Measurements from ENCODE around the gene KCNAB1.

Gene KCNAB1

DNA sequence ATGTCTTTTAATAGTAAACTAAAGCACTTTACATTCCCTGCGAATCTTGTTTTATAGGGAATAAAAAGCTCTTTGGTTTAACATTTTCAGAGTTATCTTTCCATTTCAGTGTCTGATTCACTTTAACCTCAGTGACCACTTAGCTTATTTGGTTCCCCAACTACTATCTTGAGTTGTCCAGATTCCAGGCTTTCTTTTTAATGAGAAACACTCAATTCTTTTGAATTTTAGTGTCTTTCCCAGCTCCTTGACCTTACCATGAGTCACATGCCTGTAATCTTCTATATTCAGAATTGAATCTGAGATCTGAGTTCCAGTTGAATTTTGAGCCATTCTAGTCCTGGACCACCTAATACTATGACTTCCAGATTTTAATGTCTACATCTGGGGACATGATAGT lies 144.4 kb downstream of the KCNAB1 start:
- no peak for DNase-seq (ENCODE audit: low read depth, low spot score)

DNA sequence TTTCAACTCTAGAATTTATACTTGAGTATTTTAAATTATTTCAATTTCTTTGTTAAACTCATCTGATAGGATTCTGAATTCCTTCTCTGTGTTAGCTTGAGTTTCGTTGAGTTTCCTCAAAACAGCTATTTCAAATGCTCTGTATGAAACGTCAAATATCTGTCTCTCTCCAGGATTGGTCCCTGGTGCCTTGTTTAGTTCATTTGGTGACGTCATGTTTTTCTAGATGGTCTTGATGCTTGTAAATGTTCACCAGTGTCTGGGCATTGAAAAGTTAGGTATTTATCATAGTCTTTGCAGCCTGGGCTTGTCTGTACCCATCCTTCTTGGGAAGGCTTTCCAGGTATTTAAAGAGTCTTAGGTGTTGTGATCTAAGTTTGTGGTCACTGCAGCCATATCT lies 151.1 kb downstream of the KCNAB1 start:
- no peak for DNase-seq (ENCODE audit: low read depth, low spot score)

DNA sequence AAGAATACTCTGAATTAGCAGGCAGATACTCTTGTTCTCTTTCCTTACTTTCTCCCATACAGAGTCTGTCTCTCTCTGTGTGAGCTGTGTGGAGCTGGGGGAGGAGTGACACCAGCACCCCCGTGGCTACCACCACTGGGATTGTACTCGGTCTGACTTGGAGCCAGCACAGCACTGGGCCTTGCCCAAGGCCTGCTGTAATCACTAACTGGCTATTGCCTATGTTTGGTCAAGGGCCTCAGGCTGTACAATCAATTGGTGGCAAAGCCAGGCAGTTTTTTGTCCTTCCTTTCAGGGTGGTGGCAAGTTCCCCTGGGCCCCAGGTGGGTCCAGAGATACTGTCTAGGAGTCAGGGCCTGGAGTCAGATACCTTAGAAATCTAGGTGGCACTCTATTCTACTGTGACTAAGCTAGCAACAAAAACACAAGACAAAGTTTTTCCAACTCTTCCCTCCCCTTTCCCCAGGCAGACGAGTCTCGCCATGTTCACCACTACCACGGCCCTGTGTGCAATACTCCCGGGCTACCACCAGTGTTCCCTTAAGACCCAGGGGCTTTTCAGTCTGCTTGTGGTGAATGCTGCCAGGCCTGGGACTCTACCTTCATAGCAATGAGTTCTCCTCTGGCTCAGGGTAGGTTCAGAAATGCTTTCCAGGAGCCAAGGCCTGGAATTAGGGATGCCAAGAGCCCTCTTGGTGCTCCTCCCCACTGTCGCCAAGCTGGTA lies 151.8 kb downstream of the KCNAB1 start:
- DNase-seq (ENCODE audit: low read depth, low spot score): no peak

DNA sequence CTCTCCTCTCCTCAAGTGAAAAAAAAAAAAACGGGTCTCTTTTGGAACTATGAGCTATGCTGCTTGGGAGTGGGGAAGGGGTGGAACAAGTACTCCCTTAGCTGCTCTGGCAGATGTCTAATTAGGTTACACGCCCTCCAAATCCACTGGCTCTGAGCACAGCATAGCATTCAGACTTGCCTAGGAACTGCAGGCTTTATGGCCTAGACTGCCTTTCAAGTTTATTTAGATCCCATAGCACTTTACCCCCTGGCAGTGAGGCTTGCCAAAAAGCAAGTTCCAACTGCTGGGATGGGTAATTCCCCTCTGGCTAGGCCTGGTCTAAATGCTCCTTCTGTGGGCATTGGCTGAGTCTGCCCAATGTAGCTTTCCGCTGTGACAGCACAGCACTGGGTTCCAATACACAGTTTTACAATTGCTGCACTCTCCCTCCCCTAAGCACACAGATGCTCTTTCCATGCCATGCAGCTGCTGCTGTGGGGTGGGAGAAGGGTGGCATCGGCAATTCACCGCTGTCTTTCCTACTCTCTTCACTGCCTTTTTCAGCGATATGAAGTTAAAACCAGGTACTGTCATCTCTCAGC lies 152.8 kb downstream of the KCNAB1 start:
- no peak for DNase-seq (ENCODE audit: low read depth, low spot score)

DNA sequence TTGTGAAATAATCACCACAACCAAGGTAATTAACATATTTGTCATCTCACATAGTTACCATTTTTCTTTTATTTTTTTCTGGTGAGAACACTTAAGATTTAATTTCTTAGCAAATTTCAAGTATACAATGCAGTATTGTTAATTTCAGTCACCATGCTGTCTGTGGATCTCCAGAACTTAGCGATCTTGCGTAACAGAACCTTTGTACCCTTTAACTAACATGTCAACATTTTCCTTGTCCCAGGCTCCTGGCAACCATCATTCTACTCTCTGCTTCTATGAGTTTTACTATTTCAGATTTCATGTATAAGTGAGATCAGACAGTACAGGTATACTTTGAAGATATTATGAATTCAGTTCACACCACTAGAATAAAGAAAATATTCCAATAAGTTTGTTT lies 154.4 kb downstream of the KCNAB1 start:
- no peak for DNase-seq (ENCODE audit: low read depth, low spot score)

DNA sequence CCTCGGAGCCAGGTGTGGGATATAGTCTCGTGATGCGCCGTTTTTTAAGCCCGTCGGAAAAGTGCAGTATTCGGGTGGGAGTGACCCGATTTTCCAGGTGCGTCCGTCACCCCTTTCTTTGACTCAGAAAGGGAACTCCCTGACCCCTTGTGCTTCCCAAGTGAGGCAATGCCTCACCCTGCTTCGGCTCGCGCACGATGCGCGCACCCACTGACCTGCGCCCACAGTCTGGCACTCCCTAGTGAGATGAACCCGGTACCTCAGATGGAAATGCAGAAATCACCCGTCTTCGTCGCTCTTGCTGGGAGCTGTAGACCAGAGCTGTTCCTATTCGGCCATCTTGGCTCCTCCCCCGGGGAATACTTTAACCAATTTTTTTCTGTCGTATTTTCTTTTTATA lies 164.3 kb downstream of the KCNAB1 start:
- peak; percentile 9 for DNase-seq (ENCODE audit: low read depth, low spot score)

DNA sequence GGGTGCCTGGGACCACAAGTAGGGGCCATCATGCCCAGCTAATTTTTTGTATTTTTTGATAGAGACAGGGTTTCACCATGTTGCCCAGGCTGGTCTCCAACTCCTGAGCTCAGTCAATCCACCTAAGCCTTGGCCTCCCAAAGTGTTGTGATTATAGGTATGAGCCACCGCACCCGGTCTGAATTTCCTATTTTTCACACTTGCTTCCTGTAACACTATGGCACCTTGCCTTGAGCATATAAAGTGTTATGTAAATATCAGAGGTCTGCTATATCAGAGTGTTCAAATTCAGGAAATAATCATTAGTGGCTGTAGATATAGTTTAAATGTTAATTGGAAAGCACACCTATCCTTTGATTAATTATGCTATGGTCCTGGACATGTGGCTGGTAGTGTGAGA lies 165.2 kb downstream of the KCNAB1 start:
- no peak for DNase-seq (ENCODE audit: low read depth, low spot score)

DNA sequence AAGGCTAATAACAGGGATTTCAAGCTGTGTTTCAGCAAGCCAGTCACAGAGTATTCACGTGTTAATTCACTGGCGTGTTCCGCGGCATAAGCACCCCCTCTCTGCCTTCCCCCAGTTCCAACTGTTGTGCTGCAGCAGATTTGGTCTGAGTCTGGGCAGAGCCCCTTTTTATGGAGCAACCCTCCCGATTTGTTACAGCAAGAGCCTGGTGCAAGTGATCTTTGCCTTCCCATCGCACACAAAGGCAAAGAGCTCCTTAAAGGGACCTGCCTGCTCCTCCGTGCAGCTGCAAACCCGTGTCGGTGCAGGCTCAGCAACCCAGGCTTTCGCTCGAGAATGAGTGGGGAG lies 170.5 kb downstream of the KCNAB1 start:
- DNase-seq (ENCODE audit: low read depth, low spot score): no peak

- peak; percentile 22 for DNase-seq (ENCODE audit: low read depth, low spot score)
Observed at GRCh38 chr3:156291272-156292123, 171.1 kb downstream of the KCNAB1 start.

- DNase-seq (ENCODE audit: low read depth, low spot score): no peak
Observed at GRCh38 chr3:156293566-156293965, 173.2 kb downstream of the KCNAB1 start.

- DNase-seq (ENCODE audit: low read depth, low spot score): no peak
Observed at GRCh38 chr3:156297582-156297981, 177.2 kb downstream of the KCNAB1 start.

DNA sequence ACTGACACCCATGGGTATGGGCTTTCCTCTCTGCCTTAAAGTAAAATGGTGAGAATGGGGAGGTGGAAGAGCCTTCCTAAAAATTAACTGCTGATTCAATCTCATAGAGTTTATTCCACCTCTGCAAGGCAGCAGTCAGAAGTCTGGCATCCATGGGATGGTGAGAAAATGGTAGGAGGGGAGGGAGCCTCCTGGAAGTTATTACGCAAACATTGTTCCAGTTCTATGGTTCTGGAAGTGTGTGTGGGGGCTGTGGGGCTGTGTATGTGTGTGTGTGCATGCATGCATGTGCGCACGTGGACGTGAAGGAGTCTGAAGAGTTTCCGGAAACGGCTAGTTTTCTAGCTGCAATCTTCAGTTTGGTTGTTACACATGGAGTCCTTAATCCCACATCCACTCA lies 177.6 kb downstream of the KCNAB1 start:
- no peak for DNase-seq (ENCODE audit: low read depth, low spot score)

GRCh38 chr3:156298938-156299337 lies 178.6 kb downstream of the KCNAB1 start:
- DNase-seq (ENCODE audit: low read depth, low spot score): no peak

DNA sequence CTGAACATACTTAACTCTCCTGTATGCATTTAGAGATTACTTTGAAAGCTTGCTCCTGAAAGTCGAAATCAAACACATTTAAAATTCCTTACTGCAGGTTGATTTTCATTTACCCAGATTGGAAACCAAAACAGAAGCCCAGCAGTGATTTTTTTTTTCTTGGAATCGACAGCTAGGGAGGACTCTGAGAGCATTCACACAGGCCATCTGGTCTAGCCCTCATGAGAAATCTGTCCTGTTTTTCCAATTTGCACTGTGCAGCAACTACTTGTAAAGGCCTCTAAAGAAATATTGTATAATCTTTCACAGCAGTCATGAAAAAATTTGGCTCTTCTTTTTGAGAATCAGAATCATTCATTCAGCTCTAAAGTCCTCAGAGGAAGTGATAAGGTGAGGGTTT lies 179.2 kb downstream of the KCNAB1 start:
- DNase-seq (ENCODE audit: low read depth, low spot score): no peak

DNA sequence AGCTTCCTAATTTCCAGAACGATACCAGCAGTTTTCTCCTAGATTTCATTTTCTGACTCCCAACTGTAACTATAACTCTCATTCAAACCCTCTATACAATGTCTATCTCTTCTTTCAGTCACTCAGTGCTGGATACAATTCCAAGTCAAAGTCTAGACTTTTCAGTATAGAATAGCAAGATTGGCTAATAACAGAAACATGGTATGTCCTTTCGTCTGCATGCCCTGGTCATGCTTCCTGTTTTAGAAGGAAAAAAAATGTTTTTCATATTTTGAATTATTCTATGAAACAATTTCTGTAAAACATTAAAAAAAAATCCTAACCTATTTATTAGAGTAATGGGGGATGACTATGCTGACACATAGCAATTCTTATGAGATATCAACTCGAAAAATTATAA lies 180.0 kb downstream of the KCNAB1 start:
- no peak for DNase-seq (ENCODE audit: low read depth, low spot score)

DNA sequence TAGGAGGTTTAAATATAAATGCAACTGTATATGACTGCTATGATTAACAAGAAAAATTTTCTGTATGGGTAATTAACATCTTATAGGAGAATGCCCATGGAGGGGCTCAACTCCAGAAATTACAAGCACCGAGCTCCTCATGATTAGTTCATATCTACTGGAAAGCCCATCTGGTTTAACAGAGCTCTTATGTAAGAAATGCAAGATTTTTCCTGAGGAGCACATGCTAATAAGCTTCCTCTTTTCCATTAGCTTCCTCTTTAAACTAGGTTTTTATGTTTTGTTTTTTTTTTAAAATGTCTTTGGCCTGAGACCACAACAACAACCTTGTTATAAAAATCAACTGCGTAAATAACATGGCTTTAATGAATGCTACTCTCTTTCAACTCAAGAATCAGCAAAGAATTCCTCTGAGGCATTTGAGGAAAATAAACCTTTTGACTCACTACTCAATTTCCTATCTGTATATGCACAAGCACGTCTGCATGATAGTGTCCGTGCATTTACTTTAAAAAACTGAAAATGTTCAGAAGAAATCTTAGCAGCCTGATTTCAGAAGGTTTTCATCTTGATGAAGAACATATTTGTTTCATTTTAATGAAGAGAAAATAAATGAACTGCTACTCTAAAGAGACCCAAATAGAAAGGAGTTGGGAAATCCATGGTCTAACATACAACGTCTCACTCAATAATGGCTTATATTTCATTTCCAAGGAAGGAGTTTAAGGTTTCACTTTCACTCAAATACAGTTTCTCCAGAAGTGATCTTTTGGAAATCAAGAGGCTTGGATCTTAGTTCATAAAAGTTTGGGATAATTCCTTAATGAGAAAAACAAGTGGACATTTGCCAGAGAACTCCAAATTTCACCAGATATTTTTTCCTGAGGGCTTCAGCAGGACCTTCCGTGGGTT lies 180.8 kb downstream of the KCNAB1 start:
- no peak for DNase-seq (ENCODE audit: low read depth, low spot score)

DNA sequence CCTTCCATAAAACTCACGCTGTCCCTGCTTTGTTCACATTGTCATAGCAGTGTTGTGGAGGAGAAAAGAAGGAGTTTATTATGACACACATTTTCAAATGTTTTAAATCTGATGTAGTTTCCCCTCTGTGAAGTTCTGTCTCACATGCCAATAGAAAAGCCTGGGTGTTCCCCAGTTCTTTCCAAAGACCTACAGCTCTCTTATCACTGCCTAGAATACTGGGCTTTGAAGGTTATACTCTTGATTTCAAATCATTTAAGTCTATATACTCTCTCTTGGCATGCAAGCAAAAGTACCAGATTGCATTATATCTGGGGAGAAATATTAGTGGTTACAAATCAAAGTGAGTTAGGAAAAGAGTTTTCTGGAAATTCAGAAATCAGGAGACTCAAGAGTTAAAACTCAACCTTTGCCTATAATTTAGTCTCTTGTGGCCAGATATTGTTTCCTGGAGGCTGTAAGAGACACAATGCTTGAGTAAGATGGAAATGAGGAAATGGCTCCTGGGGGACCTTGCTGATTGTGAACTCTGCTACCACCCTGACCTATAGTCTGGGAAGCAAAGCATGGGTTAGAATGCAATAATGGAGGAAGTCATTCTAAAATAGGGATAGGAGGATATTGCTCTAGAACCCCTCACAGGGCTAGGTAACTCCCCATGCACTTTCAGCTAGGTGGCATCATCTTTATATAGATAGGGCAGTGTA lies 182.8 kb downstream of the KCNAB1 start:
- no peak for DNase-seq (ENCODE audit: low read depth, low spot score)

GRCh38 chr3:156304406-156304805 lies 184.0 kb downstream of the KCNAB1 start:
- DNase-seq (ENCODE audit: low read depth, low spot score): no peak

DNA sequence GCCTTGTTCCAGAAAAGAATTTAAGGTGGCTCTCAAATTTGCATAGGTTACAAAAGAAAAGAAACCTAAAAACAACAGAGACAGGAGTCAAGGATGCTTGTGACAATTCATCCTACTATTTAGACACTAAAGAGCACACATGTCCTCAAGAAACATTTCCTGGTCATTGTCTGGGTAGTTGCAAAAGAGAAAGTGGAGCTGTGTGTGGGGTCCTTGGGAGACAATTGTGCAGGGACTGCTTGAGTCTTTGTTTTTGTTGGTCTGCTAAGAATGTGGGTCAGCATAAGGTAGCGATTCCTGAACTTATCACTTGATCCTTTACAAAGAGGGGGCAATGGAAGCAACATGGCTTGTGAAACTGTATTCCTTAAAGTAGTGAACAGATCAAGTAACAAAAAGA lies 185.3 kb downstream of the KCNAB1 start:
- DNase-seq (ENCODE audit: low read depth, low spot score): no peak

DNA sequence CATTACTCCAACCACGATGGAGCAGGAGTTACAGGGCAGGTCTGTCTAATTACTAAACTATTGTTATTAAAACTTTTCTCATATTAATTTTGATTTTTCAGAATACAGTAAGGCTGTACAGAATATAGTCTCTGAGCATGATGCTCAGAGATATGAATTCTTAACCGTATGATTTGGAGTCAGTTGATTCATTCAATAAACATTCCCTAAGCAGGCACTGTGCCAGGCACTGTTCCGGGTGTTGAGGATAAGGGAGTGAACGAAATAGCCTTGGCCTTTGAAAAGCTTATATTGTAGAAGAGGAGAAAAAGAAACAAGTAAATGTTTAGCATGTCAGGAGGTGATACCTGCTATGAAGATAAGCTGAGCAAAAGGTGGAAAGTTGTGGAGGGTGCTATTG lies 187.3 kb downstream of the KCNAB1 start:
- DNase-seq (ENCODE audit: low read depth, low spot score): no peak

GRCh38 chr3:156311431-156311830 lies 191.1 kb downstream of the KCNAB1 start:
- peak; percentile 5 for DNase-seq (ENCODE audit: low read depth, low spot score)

All from ELF-1 (cell line).